MCF 10A (cell line): Measurements from ENCODE around the gene NAA80. TPM values are rescaled to one million over a fixed set of nuclear protein-coding genes. Genes with fewer than 3 reads are reported as not detected.

Experiments
- BruUV-seq: library from RNA; stranded (reverse); fragments of 400-500 nt; replicated peaks from 2 replicates; lab custom pipeline; 2021; lab: Mats Ljungman, UMichigan
- CTCF ChIA-PET: fragments of 300-600 bp; sonication (Branson Sonifier 250); formaldehyde crosslinking; extraction: SDS; loops from one replicate; lab custom pipeline; 2021; ENCODE audit warnings: antibody characterized with exemption, inconsistent platforms; lab: Yijun Ruan, JAX
- POLR2A ChIA-PET: fragments of 300-600, 350-650 bp; sonication (Branson Sonifier 250); formaldehyde crosslinking; extraction: SDS; loops from one replicate; lab custom pipeline; 2020; ENCODE audit warnings: antibody characterized with exemption, inconsistent platforms; lab: Yijun Ruan, JAX
- DNase-seq: peaks from one replicate; pipeline ENCODE4 v3.0.0-alpha.2; 2018; ENCODE audit not compliant: unreplicated experiment
- H3K27ac Mint-ChIP-seq: one replicate; pipeline ENCODE4 v1.8.0; 2022; ENCODE audit warnings: mild to moderate bottlenecking, low read depth, mixed read lengths; ENCODE audit not compliant: unreplicated experiment
- H3K27me3 Mint-ChIP-seq: one replicate; pipeline ENCODE4 v1.8.0; 2022; ENCODE audit warnings: mixed read lengths; ENCODE audit not compliant: insufficient read depth, unreplicated experiment
- H3K36me3 Mint-ChIP-seq: one replicate; pipeline ENCODE4 v1.8.0; 2022; ENCODE audit warnings: mild to moderate bottlenecking, moderate library complexity, mixed read lengths; ENCODE audit not compliant: insufficient read depth, unreplicated experiment
- H3K4me1 Mint-ChIP-seq: one replicate; pipeline ENCODE4 v1.8.0; 2022; ENCODE audit warnings: mixed read lengths; ENCODE audit not compliant: insufficient read depth, unreplicated experiment
- H3K4me3 Mint-ChIP-seq: one replicate; pipeline ENCODE4 v1.8.0; 2022; ENCODE audit warnings: mild to moderate bottlenecking, moderate library complexity, mixed read lengths; ENCODE audit not compliant: unreplicated experiment
- H3K9me3 Mint-ChIP-seq: one replicate; pipeline ENCODE4 v1.8.0; 2022; ENCODE audit warnings: mixed read lengths; ENCODE audit not compliant: unreplicated experiment
- intact Hi-C: fragments of 100-400 bp; cut with micrococcal nuclease; formaldehyde crosslinking; loops from 2 replicates; pipeline ENCODE4 v1.14.1; 2022
- total RNA-seq: library from RNA; stranded (reverse); gene quantifications from 2 replicates; pipeline ENCODE4 v1.2.3, GENCODE V29; 2022
- TF ChIP-seq, protein P1 (sequence below): fragments of 200-600 bp; IDR thresholded peaks from one replicate; pipeline ENCODE4 v1.8.0; 2022; ENCODE audit warnings: antibody characterized with exemption, mild to moderate bottlenecking; ENCODE audit not compliant: unreplicated experiment

Gene NAA80
- total RNA-seq, 1 experiment from 2014 or later, result 12.4 TPM

GRCh38 chr3:50318163-50318562 is 19.0 kb upstream of the NAA80 start:
- TF ChIP-seq, protein P1, sequence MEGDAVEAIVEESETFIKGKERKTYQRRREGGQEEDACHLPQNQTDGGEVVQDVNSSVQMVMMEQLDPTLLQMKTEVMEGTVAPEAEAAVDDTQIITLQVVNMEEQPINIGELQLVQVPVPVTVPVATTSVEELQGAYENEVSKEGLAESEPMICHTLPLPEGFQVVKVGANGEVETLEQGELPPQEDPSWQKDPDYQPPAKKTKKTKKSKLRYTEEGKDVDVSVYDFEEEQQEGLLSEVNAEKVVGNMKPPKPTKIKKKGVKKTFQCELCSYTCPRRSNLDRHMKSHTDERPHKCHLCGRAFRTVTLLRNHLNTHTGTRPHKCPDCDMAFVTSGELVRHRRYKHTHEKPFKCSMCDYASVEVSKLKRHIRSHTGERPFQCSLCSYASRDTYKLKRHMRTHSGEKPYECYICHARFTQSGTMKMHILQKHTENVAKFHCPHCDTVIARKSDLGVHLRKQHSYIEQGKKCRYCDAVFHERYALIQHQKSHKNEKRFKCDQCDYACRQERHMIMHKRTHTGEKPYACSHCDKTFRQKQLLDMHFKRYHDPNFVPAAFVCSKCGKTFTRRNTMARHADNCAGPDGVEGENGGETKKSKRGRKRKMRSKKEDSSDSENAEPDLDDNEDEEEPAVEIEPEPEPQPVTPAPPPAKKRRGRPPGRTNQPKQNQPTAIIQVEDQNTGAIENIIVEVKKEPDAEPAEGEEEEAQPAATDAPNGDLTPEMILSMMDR, result no peak
- Mint-ChIP-seq H3K4me1 (peaks cover 29% of the 10 kb centered on the region), H3K27ac (no peak overlapping the region), H3K9me3 (no peaks in the 10 kb centered on the region), H3K4me3 (no peak overlapping the region), H3K36me3 (peaks cover 6% of the 10 kb centered on the region), H3K27me3 (no peaks in the 10 kb centered on the region)
- DNase-seq, result no peak
- ChIA-PET CTCF (interaction anchor here (1.1 to 1.3 kb wide), 4 partner anchors 10 to 18 kb away, joined by 3 to 6 read pairs (median 3); partner anchors contain the start of gene TUSC2), POLR2A (interaction anchor here (0.7 to 1.7 kb wide), 4 partner anchors 10 to 26 kb away, joined by 5 to 21 read pairs (median 6); partner anchors contain the start of genes HYAL3, IFRD2, NAA80 and TUSC2)
- BruUV-seq, result no TSS peak
- intact Hi-C loops, result no loop called here

DNA sequence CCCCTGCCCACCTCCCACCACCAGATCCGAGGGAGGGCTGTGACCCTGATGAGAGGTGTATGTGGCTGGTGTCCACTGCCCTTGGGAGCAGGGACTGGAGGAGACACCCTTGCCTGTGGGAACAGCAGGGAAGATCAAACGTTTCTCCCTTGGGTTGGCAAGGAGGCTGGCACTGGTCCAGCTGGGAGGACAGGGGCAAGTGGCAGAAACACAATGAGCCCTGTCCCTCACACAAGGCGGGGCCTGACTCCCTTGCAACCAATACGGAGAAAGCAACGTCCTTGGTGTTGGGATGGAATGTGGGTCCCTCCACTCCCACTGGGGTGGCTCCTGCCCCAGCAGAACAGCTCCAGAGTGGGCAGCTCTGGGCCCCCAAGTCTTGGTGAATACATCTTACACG is 18.1 kb upstream of the NAA80 start:
- CTCF ChIA-PET, result interaction anchor here (0.6 to 1.3 kb wide), 5 partner anchors 11 to 225 kb away, joined by 3 read pairs; partner anchors contain the start of gene TUSC2
- peak; percentile 29 for DNase-seq
- Mint-ChIP-seq H3K9me3 (no peaks in the 10 kb centered on the region), H3K4me3 (peak overlapping the region; percentile 58), H3K36me3 (peaks cover 6% of the 10 kb centered on the region), H3K27me3 (no peaks in the 10 kb centered on the region), H3K4me1 (peaks cover 29% of the 10 kb centered on the region), H3K27ac (peak overlapping the region; percentile 93)
- TF ChIP-seq, protein P1, result no peak
- POLR2A ChIA-PET, result interaction anchor here (0.7 to 3.2 kb wide), 11 partner anchors 9 to 1678 kb away, joined by 3 to 30 read pairs (median 4); partner anchors contain the start of genes CYB561D2, HYAL3, IFRD2 and NAA80
- intact Hi-C loops, result no loop called here
- BruUV-seq, result no TSS peak

GRCh38 chr3:50316657-50317242 is 17.5 kb upstream of the NAA80 start:
- Mint-ChIP-seq H3K27me3 (no peaks in the 10 kb centered on the region), H3K4me3 (peak overlapping the region; percentile 58), H3K36me3 (peaks cover 6% of the 10 kb centered on the region), H3K27ac (peak overlapping the region; percentile 93), H3K4me1 (peaks cover 29% of the 10 kb centered on the region), H3K9me3 (no peaks in the 10 kb centered on the region)
- POLR2A ChIA-PET, result interaction anchor here (0.7 to 3.2 kb wide), 11 partner anchors 9 to 1679 kb away, joined by 3 to 30 read pairs (median 4); partner anchors contain the start of genes CYB561D2, HYAL3, IFRD2 and NAA80
- intact Hi-C loops, result no loop called here
- TF ChIP-seq, protein P1, result no peak
- CTCF ChIA-PET, result interaction anchor here (0.5 to 1.3 kb wide), 5 partner anchors 11 to 225 kb away, joined by 3 read pairs; partner anchors contain the start of gene TUSC2
- BruUV-seq, result no TSS peak
- DNase-seq, result peak; percentile 94

- ChIA-PET POLR2A (interaction anchor here (2.3 to 3.2 kb wide), 3 partner anchors 13 to 23 kb away, joined by 6 to 30 read pairs (median 14); partner anchors contain the start of genes HYAL3, IFRD2, NAA80 and TUSC2), CTCF (interaction anchor here (0.6 to 2.3 kb wide), 4 partner anchors 9 to 73 kb away, joined by 3 to 23 read pairs (median 4); partner anchors contain the start of gene HYAL2)
- no peak for DNase-seq
- TF ChIP-seq, protein P1, result no peak
- Mint-ChIP-seq H3K27ac (peak overlapping the region; percentile 46), H3K4me3 (no peak overlapping the region), H3K36me3 (peaks cover 6% of the 10 kb centered on the region), H3K9me3 (no peaks in the 10 kb centered on the region), H3K4me1 (peaks cover 31% of the 10 kb centered on the region), H3K27me3 (no peaks in the 10 kb centered on the region)
- intact Hi-C loops, result no loop called here
- BruUV-seq, result no TSS peak
Measured at GRCh38 chr3:50314816-50315215, 15.6 kb upstream of the NAA80 start.
